HG03039 (cell line): Measurements from ENCODE around the gene PTPRS.
"Not testable (repeated sequence)": the region's sequence is repeated elsewhere in the genome, so short reads cannot be mapped to it uniquely, and the experiment has no call there.

ENCODE experiments used
- ATAC-seq: cut with Tn5 transposase; IDR thresholded peaks from one replicate; pipeline ENCODE4 v1.9.1; 2021; ENCODE audit warnings: mild to moderate bottlenecking, moderate library complexity; ENCODE audit not compliant: unreplicated experiment

Gene PTPRS

DNA sequence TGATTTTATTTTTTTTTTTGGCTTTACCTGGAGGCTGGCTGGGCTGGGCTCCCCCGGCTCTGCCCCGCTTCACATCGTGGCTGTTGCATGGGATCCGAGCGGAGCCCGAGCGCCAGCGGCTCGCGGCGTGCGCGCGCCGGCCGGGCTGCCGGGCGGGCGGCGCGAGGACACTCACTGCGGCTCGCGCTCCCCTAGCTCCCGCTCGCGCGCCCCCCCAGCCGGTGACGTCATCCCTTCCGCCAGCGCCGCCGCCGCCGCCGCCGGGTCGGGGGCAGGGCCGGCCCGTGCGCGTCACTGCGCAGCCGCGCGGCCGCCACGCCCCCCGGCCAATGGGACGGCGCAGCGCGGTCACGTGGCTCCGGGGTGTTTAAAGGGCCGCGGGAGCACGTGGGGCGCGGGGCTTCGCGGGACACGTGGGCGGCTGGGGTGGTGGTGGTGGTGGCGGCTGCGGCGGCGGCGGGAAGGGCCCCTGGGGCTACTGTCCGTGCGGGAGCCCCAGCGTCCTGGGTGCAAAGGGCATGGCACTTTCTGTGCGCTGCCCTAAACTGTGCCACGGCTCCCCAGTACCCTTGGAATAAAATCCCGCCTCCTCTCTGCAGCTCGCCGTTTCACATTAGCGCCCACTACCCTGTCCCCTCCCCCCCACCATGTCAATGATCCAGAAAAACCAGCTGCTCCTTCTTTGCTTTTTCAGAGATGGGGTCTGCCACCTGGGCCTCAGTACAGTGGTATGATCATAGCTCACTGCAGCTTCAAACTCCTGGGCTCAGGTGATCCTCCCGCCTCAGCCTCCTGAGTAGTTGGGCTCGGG, at the start of gene PTPRS:
PTPRS (minus strand) TSS at position 176 of the 811 bp plus-strand sequence. CDS start 54,672 bp downstream, outside the sequence.
- no peak for ATAC-seq

DNA sequence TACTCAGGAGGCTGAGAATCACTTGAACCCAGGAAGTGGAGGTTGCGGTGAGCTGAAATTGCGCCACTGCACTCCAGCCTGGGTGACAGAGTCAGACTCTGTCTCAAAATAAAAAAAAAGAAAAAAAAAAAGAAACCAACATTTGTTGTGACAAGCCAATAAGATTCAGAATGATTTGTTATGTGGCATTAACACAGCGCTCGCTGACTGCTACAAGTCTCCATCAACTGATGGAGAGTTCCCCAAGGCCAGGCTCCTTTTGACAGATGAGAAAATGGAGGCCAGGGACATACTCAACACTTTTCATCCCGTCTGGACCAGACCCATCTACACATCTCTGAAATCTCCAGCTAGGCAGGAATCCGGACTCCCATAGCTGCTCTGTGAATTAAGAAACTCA, 48.7 kb upstream of the PTPRS start:
- ATAC-seq: no peak

DNA sequence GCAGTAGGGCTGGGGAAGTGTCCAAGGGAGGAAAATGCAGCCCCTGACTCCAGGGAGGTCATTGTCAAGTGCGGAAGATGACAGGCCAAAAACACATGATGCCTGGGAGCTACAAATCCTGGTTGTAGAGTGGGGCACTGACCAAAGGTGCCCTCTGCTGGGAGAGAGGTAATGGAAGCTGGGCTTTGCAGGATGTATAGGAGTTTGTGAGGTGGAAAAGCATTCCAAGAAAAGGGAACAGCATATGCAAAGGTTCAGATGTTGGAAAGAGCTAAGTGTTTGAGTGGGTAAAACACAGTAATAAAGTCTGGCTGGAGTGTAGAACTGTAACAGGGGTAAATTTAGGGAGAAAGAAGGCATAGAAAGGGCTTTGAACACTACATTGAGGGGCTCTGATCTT, 46.9 kb upstream of the PTPRS start:
- no peak for ATAC-seq

DNA sequence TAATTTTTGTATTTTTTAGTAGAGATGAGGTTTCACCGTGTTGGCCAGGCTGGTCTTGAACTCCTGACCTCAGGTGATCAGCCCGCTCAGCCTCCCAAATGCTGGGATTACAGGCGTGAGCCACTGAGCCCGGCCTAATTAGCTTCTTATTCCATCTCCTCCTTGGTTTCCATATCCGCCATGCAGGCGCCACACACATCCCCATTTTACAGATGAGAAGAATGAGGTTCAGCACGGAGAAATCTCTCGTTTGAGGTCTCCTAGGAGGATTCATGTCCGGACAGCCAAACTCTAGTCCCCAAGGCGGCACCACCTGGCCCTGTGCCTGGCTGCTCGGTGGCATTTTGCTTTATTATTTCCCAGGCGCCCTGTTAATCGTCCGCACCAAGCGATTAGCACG, 46.2 kb upstream of the PTPRS start:
- ATAC-seq: no peak

DNA sequence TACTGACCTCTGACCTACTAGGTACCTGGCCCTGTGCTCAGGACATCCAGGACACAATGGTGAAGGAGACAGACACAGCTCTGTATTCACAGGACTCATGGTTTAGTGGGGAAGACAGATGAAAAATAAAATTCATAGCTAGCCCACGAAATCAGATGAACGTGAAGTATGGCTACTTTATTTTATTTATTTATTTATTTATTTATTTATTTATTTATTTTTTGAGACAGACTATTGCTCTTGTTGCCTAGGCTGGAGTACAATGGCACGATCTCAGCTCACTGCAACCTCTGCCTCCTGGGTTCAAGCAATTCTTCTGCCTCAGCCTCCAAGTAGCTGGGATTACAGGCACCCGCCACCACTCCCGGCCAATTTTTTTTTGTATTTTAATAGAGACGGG, 40.6 kb upstream of the PTPRS start:
- not testable (repeated sequence) for ATAC-seq

DNA sequence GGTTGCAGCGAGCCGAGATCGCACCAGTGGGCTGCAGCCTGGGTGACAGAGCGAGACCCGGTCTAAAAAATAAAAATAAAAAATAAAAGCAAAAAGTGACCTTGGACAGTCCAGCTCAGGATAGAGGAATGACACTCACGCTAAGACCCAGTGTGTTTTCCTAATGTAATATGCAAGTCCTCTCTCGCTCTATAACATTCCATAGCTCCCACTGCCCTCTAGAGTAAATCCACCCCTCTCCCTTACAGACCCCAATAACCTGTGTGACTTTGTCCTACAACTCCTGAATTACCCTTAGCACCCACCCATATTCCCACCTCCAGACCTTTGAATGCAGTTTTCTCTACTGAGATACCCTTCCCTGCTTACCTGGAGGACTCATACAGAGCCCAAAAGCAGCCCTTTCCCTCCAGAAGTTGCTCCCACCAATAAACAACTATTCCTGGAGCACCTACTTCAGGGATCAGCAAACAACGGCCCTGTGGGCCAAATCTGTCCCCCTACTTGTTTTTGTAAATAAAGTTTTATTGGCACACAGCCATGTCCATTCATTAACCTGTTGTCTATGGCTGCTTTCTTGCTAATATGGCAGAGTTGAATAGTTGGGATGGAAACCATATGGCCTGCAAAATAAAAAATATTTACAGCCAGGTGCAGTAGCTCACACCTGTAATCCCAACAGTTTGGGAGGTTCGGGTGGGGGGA, 39.8 kb upstream of the PTPRS start:
- no peak for ATAC-seq

DNA sequence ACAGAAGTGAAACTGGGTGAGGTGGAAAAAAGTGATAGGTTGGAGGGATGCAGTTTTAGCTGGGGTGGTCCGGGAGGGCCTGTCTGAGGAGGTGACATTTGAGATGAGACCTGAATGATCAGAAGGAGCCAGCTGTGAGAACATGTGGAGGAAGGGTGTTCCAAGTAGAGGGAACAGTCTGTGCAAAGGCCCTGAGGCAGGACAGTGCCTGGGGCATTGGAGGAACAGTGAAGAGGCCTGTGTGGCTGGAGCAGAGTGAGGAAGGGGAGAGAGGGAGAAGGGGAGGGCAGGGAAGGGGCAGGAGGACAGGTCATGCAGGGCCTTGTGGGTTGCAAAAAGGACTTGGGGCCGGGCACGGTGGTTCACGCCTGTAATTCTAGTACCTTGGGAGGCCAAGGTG, 36.3 kb upstream of the PTPRS start:
- ATAC-seq: no peak

DNA sequence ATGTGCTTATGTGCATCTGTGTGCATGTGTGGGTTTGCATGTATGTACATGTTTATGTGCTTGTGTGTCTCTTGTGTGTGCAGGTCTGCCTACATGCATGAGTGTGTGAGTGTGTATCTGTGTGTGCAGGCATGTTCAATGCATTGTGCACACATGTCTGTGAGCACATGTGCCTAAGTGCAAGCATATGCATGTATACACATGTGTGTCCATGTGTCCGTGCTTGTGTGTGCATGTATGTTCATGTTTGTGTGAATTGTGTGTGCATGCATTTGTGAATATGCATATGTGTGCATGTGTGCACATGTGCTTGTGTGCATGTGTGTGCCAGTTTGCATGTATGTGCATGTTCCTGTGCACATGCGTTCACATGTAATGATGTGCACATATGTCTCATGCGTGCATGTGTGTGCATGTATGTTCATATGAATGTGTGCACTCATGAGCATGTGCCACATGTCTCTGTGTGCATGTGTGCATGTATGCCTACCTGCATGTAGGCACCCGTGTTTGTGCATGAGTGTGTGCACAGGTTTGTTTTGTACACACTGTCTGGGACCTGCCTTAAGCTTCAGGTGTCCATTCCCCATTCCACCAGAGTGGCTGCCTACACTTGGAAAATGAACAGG, 32.1 kb upstream of the PTPRS start:
- ATAC-seq: no peak

DNA sequence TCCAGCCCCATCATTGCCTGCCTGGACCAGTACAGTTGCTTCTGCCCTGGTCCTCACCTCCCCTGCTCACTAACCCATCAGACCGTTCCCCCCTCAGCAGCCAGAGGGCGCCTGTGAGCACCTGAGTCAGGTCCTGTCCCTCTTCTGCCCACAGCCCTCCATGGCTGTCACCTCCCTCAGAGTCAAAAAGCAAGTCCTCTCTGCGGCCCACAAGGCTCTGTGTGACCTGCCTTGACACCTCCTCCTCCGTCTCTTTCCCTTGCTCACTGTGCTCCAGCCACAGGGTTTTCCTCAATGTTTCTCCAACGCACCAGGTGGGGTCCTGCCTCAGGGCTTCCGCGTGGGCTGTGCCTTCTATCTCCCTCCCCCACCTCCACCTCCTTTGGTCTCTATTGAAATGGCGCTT, 29.4 kb upstream of the PTPRS start:
- ATAC-seq: no peak

DNA sequence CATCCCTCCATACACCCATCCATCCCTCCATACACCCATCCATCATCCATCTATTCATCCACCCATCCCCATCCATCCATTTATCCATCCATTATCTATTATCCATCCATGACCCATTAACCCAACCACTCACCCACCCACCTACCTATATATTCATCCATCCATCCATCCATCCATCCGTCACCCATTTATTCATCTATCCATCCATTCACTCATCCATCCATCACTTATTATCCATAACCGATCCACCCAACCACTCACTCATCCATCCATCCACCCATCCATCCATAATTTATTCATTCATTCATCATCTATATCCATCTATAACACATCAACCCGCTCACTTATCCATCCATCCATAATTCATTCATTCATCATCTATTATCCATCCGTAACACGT, 28.7 kb upstream of the PTPRS start:
- no peak for ATAC-seq

DNA sequence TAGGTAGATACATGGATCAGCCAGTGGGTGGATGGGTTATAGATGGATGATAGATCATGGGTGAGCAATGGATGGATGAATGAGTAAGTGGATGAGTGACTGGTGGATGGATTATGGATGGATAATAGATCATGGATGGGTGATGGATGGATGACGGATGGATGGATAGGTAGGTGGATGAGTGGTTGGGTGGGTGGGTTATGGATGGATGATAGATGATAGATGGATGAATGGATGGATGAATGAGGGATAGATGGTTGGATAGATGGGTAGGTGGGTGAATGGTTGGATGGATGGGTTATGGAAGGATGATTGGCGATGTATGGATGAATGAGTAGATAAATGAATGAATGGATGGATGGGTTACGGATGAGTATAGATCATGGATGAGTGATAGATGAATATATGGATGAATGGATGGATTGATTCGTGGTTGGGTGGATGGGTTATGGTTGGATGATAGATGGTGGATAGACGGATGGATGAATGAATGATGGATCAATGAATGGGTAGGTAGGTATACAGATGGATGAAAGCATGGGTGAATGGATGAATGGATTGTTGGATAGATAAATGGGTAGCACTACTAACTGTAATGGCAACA, 27.0 kb upstream of the PTPRS start:
- no peak for ATAC-seq

DNA sequence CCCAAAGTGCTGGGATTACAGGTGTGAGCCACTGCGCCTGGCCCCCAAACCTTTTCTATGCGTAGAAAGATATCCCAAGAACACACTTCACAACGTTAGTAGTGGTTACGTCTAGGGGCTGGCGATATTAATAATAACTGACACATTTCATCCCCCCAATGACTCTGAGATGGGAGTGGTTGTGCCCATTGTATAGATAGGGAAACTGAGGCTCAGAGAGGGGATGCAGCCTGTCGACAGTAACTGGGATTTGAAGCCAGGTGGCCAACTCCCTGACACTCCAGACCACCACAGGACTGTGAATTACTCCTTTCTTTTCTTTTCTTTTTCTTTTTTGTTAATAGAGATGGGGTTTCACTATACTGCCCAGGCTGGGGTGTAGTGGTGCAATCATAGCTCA, 25.3 kb upstream of the PTPRS start:
- ATAC-seq: no peak

DNA sequence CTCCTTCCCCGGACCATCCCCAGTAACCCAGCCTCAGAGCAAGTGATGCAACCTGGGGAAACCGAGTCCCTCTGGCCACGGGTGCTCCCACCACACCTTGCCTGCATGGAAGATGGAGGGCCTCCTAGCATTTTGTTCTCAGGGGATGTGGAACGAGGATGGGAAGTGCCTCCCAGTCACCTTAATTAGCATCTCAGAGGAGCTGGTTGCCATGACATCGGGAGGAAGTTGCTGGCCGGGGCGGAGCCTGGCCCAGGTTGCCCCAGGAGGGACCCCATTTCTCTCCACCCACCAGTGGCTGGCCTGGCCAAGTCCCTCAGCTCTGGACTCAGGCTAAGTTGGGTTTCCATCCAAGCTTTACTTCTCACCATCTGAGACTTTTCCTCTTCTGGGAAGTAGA, 24.1 kb upstream of the PTPRS start:
- ATAC-seq: no peak

DNA sequence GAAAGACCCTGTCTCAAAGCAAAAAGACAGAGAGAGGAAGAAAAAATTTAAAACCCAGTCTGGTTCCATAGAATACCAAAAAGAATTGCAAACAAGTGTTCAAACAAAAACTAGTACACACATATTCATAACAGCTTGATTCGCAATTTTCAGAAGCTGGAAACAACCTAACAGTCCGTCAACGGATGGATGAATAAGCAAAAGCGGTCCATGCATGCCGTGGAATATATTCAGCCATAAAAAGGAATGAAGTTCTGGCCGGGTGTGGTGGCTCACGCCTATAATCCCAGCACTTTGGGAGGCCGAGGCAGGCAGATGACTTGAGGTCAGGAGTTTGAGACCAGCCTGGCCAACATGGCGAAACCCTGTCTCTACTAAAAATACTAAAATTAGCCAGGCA, 21.2 kb upstream of the PTPRS start:
- ATAC-seq: not testable (repeated sequence)

DNA sequence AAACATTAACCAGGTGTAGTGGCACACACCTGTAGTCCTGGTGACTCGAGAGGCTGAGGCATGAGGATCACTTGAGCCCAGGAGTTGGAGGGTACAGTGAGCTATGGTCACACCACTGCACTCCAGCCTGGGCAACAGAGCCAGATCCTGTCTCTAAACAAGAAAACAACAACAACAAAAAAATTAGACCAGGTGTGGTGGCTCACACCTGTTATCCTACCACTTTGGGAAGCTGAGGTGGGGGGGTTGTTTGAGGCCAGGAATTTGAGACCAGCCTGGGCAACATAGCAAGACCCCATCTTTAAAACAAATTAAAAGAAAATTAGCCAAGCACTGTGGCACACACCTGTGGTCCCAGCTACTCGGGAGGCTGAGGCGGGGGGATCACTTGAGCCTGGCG, 20.8 kb upstream of the PTPRS start:
- ATAC-seq: no peak

DNA sequence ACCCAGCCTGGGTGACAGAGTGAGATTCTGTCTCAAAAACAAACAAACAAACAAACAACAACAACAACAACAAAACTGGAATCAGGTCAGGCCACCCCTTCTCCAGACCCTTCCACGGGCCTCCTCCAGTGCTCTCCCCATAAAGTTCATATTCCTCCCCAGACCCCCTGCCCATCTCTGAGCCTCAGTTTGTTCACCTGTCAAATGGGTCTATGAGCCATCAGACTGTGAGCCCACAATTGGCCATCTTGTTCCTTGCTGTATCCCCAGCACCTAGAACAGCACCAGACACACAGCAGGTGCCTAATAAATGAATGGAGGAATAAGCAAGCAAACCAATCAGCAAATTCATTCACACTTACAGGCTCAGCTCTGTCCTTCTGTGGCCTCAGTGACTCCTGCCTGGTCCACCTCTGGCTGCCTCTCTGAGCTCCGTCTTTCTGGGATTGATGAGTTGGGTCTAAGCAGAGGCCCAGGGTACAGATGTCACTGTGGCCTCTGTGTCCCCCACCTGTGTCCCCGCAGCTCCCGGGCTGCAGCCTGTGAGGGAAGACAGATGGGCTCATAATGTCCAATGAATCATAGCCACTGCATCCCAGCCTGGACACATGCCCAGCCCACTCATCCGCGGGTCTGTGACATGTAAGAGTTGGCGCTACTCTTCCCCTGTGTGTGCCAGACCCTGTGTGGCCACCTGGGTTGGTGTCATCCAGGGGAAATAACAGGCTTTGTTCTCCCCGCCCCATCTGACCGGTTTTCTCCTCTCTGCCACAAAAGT, 19.6 kb upstream of the PTPRS start:
- no peak for ATAC-seq

DNA sequence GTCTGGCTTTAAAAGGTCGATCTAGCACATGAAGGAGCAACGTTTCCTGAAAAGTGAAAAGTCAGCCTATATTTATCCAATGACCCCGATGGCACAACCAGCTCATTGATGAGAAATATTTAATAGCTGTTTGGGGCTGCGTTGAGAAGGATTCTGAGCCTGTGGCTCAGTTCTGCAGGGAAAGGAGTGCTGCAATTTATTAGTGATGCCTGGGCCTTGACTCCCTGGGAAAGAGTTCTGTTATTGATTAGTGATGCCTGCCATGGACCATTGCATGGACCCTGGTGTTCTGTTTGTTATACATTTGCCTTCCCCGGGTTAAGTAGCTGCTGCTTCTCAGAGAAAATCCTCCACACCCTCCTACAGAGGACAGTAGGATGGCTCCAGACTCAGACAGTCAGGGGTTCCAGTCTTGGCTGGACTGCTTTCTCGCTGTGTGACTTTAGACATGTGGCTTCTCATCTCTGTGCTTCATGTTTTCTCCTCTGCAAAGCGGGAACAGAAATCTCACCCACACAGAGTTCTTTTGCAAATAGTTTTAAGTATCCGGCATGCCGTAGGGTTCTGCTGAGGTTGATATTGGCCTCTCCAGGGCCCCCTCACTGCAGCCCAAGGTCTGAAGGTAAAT, 17.7 kb upstream of the PTPRS start:
- ATAC-seq: no peak

DNA sequence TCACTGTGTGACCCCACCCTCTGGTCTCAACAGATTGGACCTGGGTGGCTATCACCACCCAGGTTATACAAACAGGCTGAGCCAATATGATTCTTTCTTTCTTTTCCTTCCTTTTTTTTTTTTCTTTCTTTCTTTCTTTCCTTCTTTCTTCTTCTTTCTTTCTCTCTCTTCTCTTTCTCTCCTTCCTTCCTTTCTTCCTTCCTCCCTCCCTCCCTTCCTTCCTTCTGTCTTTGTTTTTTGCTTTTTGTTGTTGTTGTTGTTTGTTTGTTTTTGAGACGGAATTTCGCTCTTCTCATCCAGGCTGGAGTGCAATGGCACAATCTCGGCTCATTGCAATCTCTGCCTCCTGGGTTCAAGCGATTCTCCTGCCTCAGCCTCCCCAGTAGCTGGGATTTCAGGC, 17.0 kb upstream of the PTPRS start:
- ATAC-seq: no peak

DNA sequence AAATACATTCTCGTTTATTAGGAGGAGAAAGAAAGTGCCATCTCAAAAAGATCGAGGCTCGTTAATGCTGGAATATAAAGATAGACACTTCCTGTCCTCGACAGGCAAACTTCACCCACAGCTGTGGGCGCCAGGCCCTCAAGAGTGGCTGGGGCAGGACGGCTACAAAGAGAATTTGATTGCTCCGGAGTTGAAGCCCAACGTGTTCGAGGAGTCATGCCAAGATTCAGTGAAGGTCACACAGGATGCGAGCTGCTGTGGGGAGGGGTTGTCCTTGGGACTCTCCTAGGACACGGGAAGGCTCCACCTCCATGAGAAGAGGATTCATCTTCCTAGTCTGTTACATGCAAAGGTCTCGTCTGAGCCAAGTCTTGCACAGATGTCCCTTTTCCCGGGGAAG, 16.3 kb upstream of the PTPRS start:
- no peak for ATAC-seq

DNA sequence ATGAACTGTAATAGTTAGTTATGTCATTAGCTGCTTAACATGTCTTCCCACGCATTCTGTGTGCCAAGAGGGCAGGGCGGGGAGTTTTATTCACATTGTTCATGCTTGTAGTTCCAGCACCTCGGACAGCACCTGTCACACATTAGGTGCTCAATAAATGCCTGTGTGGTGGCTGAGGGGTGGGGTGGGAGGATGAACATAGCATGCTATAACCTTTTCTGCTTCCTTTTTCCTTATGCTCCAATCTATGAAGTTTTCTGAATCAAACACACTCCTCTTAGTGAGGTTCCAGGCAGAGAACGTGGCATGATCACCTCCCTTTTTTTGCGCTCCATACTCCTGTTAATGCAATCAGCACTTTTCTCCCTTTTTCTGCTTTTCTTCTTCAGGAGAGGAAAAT, 15.8 kb upstream of the PTPRS start:
- no peak for ATAC-seq
